H4 (cell line): ENCODE measurements around the gene ARFGEF2. TPM values are rescaled to one million over a fixed set of nuclear protein-coding genes. Genes with fewer than 3 reads are reported as not detected.

Experiments
- DNase-seq: peaks from one replicate; pipeline ENCODE4 v3.0.0-alpha.2; 2015; ENCODE audit warnings: low spot score
- total RNA-seq: library from RNA; depleted of rRNA; stranded (reverse); fragments of >200 nt; shearing (Covaris generic); gene quantifications from 2 replicates; pipeline ENCODE4 v1.2.3, GENCODE V29; 2014

ARFGEF2 gene
- total RNA-seq, 1 experiment from 2014 or later, result 13.8 TPM

- DNase-seq, result no peak
These were observed 22.5 kb upstream of the ARFGEF2 start for GRCh38 chr20:48898896-48899530.

DNA sequence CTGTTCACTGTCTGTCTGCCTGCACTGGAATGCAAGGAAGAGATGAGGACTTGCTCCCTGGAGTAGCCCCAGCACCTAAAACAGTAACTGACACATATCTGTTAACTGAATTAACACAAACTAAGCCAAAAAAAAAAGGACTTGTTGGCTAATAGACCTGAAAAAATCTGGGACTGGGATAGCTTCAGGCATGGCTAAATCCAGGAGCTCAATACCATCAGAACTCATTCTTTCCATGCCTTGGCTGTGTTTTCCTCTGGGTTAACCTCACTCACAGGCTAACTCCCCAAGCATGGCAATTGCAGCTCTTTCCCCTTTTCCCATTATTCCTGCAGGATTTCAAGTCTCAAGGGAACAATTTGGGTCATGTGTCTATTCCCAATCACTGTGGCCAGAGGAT, 21.6 kb upstream of the ARFGEF2 start:
- no peak for DNase-seq

DNA sequence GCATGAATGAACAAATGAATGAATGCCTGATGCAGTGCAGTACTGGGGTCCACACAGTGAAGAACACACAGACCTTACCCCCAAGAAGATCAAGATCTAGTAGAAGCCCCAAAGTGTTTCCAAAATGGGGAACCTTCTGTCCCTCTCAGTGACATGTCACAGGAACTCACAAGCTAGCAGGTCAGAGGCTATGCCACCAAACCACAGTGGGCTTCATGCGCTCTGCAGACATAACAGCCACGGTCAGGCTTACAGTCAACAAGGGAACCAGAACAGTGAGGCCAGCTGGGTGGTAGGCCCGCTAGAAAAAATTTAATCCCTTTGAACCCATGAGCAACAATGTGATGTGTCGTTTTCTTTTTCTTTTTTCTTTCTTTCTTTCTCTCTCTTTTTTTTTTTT, 20.2 kb upstream of the ARFGEF2 start:
- DNase-seq, result no peak

- DNase-seq, result no peak
These were observed 17.8 kb upstream of the ARFGEF2 start for GRCh38 chr20:48903705-48904104.

DNA sequence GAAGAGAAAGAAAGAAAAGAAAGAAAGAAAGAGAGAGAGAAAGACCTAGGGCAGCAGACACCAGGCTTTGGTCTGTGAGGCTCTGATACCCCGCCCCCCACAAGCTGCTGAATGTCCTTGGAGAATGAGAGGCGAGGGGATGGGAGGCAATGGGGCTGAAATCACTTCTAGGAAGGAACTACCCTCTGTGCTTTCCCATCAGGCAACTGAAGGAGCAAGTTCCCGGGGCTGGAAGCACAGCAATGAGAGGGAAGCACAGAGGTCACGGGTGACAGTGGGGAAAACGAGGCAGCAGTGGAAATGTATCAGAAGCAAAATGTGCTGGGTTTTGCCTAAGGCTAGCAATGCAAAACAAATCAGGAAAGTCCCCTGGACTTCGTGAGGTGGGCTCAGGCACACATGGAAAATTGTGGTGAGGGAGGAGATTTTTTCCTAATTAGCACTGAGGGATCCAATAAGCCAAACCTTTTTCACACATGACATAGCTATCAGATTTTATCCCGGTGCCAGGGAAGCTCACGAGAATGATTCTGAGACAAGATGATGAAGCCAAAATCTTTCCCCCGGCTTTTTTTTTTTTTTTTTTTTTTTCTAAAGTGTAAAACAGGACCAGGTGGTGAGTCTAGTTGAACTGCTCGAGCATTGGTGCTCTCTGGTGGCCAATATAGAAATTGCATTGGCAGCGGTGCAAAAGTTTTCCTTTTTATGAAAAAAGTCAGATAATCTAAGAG, 16.8 kb upstream of the ARFGEF2 start:
- DNase-seq, result peak; percentile 43

- DNase-seq, result no peak
These were observed 16.2 kb upstream of the ARFGEF2 start for GRCh38 chr20:48905297-48905647.

DNA sequence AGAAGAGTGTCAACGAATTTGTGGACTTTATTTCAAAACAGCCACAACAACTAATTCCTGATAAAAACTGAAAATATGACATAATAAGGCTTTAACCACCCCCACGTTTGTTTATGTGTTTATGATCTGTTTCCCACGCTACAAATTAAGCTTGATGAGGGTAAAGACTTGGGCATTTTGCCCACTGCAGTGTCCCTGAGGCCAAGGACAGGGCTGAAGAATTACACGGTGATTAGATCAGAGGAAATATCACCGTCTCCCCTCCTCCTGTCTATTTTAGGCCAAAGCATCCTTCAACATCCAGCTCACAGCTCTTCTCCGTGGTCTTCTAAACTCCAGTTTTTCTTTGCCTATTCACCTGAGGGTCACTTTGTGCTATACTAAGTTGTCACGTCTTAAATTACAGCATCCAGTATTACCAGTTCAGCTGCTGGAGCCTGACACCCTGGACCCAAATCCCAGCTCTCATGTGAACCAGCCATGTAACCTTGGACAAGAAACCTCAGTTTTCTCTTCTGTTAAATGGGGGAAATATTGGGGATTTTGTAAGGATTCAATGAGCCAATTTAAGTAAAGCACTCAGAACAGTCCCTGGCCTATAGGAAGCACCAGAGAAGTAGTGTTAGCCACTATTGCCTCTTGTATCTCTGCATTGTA, 15.2 kb upstream of the ARFGEF2 start:
- no peak for DNase-seq

- no peak for DNase-seq
These were observed 12.7 kb upstream of the ARFGEF2 start for GRCh38 chr20:48908656-48909319.

GRCh38 chr20:48909910-48910309, 11.6 kb upstream of the ARFGEF2 start:
- DNase-seq, result no peak

- peak; percentile 33 for DNase-seq
These were observed 11.1 kb upstream of the ARFGEF2 start for GRCh38 chr20:48910347-48910781.

GRCh38 chr20:48912065-48912464, 9.4 kb upstream of the ARFGEF2 start:
- DNase-seq, result no peak

DNA sequence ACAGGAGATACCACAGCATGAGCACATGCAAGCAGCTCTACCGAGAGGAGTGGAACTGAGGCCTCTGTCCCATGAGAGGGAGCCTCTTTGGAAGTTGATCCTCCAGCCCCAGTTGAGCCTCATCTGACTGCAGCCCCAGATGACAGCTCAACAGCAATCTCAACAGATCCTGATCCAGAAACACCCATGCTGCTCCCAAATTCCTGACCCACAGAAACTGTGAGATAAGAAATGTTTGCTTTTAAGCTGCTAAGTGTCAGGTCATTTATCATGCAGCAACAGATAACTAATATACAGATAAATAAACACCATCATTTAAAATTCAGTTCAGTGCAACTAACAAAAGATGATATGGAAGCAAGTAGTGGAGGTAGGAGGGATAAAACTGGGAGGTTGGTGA, 4.8 kb upstream of the ARFGEF2 start:
- no peak for DNase-seq

DNA sequence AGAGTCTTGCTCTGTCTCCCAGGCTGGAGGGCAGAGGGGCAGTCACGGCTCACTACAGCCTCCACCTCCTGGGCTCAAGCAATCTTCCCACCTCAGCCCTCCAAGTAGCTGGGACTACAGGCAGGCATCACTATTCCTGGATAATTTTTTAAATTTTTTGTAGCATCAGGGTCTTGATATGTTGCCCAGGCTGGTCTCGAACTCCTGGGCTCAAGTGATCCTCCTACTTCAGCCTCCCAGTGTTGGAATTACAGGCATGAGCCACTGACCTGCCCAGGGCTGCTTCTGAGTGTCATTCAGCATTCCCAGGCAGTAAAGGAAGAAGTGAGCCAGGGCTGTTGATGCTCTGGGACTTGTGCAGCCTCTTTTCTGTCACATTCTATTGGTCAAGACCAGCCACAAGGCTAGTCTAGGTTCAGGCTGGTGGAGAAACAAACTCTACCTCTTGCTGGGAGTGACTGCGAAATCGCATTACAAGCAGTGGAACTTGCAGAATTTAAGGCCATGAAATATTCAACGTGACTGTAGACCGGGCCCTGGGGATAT, 2.1 kb upstream of the ARFGEF2 start:
- no peak for DNase-seq

DNA sequence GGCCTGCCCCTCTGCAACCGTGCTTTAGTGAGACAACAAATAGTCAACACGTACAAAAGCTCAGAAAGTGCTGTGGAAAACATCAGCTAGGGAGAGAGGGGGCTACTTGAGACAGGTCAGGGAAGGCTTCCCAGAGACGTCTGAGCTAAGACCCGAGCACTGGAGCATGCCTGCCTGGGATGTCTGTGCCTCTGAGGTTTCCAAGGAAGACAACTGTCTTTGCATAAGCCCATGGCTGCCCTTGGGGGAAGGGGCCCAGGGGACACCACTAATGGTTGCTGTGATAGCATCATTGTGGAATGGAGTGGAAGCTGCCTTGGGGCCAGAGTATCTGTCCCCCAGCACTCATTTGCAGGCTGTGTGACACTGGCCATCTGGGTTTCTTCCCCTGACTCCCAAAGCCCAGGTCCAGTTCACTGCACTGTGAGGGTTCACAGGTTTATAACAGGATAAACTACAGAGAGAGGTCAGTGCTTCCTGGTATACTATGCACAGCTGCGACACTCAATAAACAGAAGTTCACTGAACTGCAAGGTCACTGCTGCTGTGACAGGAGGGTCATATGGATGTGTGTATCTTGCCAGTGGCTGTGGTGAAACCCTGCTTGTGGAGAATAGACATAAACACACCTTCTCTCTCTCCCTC, 1.5 kb upstream of the ARFGEF2 start:
- no peak for DNase-seq

DNA sequence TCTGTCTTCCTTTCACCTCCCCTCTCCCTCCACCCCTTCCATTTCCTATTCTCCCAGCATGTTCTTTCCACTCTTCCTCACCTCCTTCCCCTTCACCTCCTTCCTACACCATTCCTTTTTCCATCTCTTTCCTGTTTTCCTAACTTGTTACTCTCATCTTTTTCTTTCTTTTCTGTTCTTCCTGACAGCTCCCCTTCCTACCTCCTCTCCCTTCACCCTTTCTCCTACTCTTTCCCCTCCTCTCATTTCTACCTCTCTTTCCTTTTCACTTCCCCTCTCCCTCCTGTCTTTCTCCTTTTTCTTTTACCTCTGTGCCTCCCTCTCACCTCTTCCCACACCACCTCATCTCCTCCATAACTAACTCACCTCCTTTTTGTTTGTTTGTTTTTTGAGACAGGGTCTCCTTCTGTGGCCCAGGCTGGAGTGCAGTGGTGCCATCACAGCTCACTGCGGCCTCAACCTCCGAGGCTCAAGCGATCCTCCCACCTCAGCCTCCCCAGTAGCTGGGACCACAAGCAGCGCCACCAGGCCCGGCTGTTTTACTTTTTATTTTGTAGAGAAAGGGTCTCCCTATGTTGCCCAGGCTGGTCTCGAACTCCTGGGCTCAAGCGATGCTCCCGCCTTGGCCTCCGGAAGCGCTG, 864 bp upstream of the ARFGEF2 start:
- DNase-seq, result no peak

DNA sequence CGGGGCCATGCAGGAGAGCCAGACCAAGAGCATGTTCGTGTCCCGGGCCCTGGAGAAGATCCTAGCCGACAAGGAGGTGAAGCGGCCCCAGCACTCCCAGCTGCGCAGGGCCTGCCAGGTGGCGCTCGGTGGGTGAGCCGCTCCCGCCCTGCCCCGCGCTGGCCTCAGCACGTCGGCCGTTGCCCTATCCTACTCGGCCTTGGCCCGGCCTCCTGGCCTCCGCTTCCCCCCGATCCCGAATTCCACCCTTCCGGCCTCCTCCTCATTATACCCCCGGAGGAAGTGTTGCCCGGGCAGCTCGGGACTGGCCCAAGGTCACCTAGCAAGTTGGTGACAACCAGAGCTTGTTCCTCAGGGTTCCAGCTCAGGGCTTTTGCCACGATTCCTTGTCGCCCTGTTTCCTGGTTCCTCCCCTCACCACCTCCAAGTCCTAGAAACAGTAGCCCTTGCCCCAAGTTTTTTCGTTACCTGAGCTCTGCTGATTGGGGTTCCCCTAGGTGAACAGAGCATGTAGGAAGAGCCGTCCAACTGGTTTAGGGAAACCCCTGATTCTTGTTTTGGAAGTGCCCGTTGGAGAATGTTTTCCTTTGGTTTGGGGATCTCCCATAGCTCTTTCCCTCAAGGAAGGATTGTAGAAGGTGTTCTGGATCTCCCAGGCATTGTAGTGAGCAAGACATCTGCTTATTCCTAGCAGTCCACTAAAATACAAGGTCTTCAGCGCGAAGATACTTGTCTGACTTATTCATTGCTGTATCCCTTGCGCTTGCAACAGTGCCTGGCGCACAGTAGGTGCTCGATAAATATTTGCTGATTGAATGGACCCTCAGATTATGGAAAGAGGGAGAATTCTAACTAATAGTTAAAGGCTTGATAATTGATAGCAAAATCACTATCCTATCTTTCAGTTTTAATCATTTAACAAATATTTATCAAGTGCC, 641 bp downstream of the ARFGEF2 start:
- no peak for DNase-seq

DNA sequence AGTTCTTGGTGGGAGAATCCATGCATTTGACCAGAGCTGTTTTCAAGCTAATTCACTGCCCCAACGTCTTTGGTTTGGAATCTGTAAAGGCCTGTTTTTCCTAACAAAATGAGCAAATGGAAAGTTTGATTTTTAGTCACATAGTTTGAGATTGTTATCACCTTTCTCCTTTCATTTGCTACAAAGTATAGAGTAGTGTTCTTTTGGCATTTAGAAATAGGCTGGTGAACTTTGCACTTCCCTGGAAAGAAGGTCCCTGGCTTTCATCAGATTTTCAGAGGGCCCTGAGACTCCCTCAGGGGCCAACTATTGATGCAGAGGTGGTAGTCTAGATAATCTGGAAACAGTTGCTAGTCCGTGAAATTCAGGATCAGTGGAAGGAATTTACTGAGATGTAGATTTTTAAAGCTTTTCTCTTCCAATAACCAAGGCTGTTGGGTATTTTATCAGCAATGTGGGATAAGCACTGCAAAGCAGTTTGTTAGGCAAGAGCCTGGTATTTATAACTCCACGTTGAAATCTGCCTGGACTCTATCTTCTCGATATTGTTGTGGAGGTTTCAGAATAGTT, 1.7 kb downstream of the ARFGEF2 start:
- no peak for DNase-seq

- DNase-seq, result no peak
These were observed 3.2 kb downstream of the ARFGEF2 start for GRCh38 chr20:48924756-48925109.

- DNase-seq, result no peak
These were observed 4.8 kb downstream of the ARFGEF2 start for GRCh38 chr20:48926267-48926666.

GRCh38 chr20:48926821-48927220, 5.3 kb downstream of the ARFGEF2 start:
- no peak for DNase-seq
